ENCODE measurements around the gene CCDC85B. TPM values are rescaled to one million over a fixed set of nuclear protein-coding genes. Genes with fewer than 3 reads are reported as not detected.

Gene CCDC85B
- total and polyA plus RNA-seq, 2 of the 13 experiments (the other 11 are each of a cell fraction or from before 2014, with no cell fraction given): 8.2 to 19.5 TPM

DNA sequence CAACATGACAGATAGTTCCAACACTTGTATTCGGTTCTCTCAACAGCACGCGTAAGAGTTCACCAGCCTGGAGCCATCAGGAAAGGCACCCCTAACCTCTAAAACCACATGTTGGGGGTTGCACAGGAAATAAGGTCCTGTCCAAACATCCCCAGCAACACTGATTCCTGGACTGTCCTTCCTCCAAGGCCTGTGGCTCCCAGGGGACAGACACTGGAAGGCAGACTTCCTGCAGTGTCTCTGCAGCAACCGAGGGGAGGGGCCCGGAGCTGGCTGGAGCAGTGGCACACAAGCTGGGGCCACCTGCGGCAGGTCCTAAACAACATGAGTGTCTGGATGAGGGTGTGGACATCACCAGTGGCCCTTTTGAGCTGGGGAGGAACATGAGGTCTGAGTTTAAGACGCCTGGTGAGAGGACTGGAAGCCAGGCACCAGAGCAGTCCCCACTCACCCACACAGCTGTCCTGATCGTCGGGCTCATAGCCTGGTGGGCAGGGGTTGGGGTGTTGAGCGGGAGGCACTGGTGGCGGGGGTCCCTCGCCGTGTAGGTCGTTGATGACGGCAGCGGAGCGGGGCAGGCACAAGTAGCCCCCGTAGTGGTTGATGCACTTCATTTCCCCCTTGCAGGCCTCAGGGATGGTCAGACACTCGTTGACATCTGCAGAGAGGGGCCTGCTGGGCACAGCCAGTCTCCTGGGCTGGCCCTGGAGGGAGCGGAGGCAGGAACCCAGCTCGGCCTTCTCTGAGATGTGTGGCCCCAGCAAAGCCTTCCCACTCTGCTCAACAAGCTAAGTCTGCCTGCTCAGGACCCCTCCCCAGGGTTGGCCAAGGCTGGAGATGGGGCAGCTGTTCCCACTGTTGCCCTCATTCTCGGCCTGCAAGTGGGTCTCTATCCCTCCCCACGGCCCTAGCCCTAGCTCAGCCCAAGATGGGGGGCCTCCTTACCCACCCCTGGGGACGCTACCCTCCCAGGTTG lies 19.5 kb upstream of the CCDC85B start:
- intact Hi-C loops (cut with micrococcal nuclease; ENCODE audit: unreplicated experiment) (no loop called here), in situ Hi-C loops (cut with HindIII; ENCODE audit: extremely low pct_ligation_motif_present, low pct_unique_long_range_greater_than_20kb) (no loop called here)
- CTCF ChIA-PET (ENCODE audit: low intra/inter-chr PET ratio, low total read pairs): no interaction called here

More for the DNA sequence above, 19.5 kb upstream of the CCDC85B start:
- BruUV-seq (replicated peaks): no TSS peak
- peak overlapping the region in 1 of 3 experiments; percentile 73; a peak in 2 of 6 replicates for H3K4me3 ChIP-seq (replicated peaks in 1 of 3; ENCODE audit: insufficient read depth in 1 of 3, low read depth in 2 of 3, low read length in 3 of 3)
- no peaks in the 10 kb centered on the region; a peak in 1 of 5 replicates for H3K27me3 ChIP-seq (ENCODE audit: control insufficient read depth in 1 of 2, insufficient read depth in 2 of 2, low read length in 2 of 2)
- 39% methylated on average over 8 of the region's 24 CpGs for WGBS (ENCODE audit: low lambda C conversion rate)
- H3K9me3 ChIP-seq (ENCODE audit: low read length): no peaks in the 10 kb centered on the region
- H4K20me1 ChIP-seq (ENCODE audit: insufficient read depth, low read length): no peaks in the 10 kb centered on the region
- H3K36me3 ChIP-seq (replicated peaks in 1 of 2; ENCODE audit: control insufficient read depth in 1 of 2, insufficient read depth in 2 of 2, low read length in 2 of 2): peaks cover 0 to 10% of the 10 kb centered on the region in 2 experiments; a peak in 2 of 5 replicates
- H3K79me2 ChIP-seq (ENCODE audit: insufficient read depth, low read length): no peaks in the 10 kb centered on the region
- H2AFZ ChIP-seq (ENCODE audit: low read length): no peak overlapping the region
- POLR2A ChIA-PET: interaction anchor here (1.0 to 8.9 kb wide), 6 partner anchors 12 to 132 kb away, joined by 3 to 81 read pairs (median 4); partner anchors contain the start of genes CCDC85B, CFL1, FIBP and MUS81
- FAIRE-seq (no peak), DNase-seq (ENCODE audit: low spot score) (no peak), ATAC-seq (peak; percentile 29)
- H3K27ac ChIP-seq (ENCODE audit: extremely low read length, insufficient read depth, low read length): no peak overlapping the region
- peaks cover 22% of the 10 kb centered on the region for H3K4me1 ChIP-seq (ENCODE audit: insufficient read depth, low read length)
- H3K9ac ChIP-seq (ENCODE audit: insufficient read depth, low read depth, low read length): peak overlapping the region; percentile 69; the same call in 1 of the 2 replicates
- peak overlapping the region; percentile 71 for H3K4me2 ChIP-seq (ENCODE audit: low read depth, low read length)
- no peak for TF ChIP-seq ZNF562 (CRISPR knock-in tag; IDR thresholded peaks at IDR 0.05; ENCODE audit: borderline replicate concordance)
- peak; percentile 19; the same call in 1 of the 2 replicates for TF ChIP-seq SAP130 (CRISPR knock-in tag; IDR thresholded peaks at IDR 0.05; ENCODE audit: low read depth)
- TF ChIP-seq FOXK1 (CRISPR knock-in tag; IDR thresholded peaks at IDR 0.05; ENCODE audit: borderline replicate concordance, low read depth): no peak
- TF ChIP-seq, protein P1, sequence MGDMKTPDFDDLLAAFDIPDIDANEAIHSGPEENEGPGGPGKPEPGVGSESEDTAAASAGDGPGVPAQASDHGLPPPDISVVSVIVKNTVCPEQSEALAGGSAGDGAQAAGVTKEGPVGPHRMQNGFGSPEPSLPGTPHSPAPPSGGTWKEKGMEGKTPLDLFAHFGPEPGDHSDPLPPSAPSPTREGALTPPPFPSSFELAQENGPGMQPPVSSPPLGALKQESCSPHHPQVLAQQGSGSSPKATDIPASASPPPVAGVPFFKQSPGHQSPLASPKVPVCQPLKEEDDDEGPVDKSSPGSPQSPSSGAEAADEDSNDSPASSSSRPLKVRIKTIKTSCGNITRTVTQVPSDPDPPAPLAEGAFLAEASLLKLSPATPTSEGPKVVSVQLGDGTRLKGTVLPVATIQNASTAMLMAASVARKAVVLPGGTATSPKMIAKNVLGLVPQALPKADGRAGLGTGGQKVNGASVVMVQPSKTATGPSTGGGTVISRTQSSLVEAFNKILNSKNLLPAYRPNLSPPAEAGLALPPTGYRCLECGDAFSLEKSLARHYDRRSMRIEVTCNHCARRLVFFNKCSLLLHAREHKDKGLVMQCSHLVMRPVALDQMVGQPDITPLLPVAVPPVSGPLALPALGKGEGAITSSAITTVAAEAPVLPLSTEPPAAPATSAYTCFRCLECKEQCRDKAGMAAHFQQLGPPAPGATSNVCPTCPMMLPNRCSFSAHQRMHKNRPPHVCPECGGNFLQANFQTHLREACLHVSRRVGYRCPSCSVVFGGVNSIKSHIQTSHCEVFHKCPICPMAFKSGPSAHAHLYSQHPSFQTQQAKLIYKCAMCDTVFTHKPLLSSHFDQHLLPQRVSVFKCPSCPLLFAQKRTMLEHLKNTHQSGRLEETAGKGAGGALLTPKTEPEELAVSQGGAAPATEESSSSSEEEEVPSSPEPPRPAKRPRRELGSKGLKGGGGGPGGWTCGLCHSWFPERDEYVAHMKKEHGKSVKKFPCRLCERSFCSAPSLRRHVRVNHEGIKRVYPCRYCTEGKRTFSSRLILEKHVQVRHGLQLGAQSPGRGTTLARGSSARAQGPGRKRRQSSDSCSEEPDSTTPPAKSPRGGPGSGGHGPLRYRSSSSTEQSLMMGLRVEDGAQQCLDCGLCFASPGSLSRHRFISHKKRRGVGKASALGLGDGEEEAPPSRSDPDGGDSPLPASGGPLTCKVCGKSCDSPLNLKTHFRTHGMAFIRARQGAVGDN (CRISPR knock-in tag; IDR thresholded peaks at IDR 0.05): peak; percentile 20
- TF ChIP-seq ZNF720 (CRISPR knock-in tag; IDR thresholded peaks at IDR 0.05): no peak
- TF ChIP-seq ZBTB25 (CRISPR knock-in tag; IDR thresholded peaks at IDR 0.05): no peak
- TF ChIP-seq ZNF546 (CRISPR knock-in tag; conservative IDR thresholded peaks at IDR 0.05): no peak
- TF ChIP-seq PAX8 (CRISPR knock-in tag; IDR thresholded peaks at IDR 0.05; ENCODE audit: borderline replicate concordance): no peak
- TF ChIP-seq TBL1XR1 (IDR thresholded peaks at IDR 0.05; ENCODE audit: borderline replicate concordance, low read length, partially characterized antibody): no peak
- TF ChIP-seq RAD21 (CRISPR knock-in tag; IDR thresholded peaks at IDR 0.05): no peak
- TF ChIP-seq ZNF644 (CRISPR knock-in tag; IDR thresholded peaks at IDR 0.05; ENCODE audit: low read depth): no peak
- TF ChIP-seq YEATS4 (CRISPR knock-in tag; IDR thresholded peaks at IDR 0.05; ENCODE audit: borderline replicate concordance): no peak

Measured in HepG2 (cell line).